GM19238 (cell line): Measurements from ENCODE around the gene SELENOW.
"Not testable (repeated sequence)": the region's sequence is repeated elsewhere in the genome, so short reads cannot be mapped to it uniquely, and the experiment has no call there.

Experiments
- DNase-seq: peaks from one replicate; pipeline ENCODE4 v3.0.0; 2011; ENCODE audit warnings: low spot score; ENCODE audit not compliant: insufficient read length

The SELENOW gene

DNA sequence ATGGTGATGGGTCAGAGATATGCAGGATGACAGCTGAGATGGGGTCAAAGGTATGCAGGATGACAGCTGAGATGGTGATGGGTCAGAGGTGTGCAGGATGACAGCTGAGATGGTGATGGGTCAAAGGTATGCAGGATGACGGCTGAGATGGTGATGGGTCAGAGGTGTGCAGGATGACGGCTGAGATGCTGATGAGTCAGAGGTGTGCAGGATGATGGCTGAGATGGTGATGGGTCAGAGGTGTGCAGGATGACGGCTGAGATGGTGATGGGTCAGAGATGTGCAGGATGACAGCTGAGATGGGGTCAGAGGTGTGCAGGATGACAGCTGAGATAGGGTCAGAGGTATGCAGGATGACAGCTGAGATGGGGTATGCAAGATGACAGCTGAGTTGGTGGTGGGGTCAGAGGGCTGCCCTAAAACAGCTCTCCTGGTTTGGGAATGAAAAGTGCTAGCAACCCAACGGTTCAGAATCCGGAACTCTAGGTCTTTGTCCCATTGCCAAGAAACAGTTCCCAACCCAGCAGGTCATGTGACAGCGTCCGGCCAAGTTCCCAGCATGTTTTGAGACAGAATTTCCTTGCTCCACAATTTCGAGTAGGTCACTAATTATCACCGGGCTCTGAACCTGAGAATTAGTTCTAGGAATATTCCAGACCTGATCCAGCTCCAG lies 3.2 kb downstream of the SELENOW start:
- DNase-seq, result no peak

DNA sequence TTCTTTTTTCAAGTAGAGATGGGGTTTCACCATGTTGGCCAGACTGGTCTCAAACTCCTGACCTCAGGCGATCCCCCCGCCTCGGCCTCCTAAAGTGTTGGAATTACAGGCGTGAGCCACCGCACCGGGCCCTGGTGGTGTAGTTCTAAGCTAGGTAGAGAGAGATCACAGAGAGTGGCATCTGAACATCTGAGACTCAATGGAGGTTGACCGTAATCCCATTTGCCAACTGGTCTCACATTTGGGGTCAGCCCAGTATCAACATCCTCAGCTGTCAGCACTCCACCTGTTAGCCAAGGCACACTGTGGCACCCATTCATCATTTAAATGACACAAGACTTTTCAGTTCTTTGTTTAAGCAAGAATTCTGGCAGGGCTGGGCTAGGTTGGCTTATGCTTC lies 8.1 kb downstream of the SELENOW start:
- no peak for DNase-seq

DNA sequence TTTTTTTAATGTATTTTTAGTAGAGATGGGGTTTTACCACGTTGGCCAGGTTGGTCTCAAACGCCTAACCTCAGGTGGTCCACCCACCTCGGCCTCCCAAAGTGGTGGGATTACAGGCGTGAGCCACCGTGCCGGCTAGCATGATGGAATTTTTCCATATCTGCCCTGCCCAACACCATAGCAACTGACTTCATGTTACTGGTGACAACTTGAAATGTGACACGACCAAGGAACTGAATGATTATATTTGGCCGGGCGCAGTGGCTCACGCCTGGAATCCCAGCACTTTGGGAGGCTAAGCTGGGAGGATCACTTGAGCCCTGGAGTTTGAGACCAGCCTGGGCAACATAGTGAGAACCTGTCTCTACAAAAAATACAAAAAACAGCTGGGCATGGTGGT lies 8.8 kb downstream of the SELENOW start:
- not testable (repeated sequence) for DNase-seq

DNA sequence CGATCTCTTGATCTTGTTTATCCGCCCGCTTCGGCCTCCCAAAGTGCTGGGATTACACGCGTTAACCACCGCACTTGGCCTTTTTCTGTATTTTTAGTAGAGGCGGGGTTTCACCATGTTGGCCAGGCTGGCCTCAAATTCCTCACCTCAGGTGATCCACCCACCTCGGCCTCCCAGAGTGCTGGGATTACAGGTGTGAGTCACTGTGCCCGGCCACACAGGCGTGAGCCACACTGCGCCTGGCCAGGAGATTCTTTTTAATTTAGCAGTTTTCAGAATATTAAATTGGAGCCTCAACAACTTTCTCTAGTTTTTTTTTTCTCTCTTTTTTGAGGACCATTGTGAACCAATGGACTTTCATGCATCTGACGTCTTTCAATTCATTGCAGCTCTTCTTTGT lies 11.3 kb downstream of the SELENOW start:
- DNase-seq, result not testable (repeated sequence)

DNA sequence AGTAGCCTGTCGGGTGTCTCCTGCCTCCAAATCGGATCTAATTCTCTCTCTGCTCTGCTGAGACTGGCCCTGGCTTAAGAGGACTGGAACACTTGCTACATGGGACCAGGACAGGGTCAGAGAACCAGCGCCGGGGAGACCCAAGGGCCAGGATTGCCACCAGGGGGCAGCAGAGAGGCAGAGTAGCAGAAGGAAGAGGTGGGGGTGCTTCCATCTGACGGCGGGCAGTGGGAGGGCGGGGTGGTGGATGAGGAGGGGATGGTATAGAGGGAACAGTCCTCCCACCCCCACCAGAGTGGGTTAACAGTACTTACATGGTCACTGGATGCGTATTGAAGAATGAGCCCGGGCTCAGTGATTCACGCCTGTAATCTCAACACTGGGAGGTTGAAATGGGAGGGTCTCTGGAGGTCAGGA lies 11.9 kb downstream of the SELENOW start:
- peak; percentile 66 for DNase-seq

DNA sequence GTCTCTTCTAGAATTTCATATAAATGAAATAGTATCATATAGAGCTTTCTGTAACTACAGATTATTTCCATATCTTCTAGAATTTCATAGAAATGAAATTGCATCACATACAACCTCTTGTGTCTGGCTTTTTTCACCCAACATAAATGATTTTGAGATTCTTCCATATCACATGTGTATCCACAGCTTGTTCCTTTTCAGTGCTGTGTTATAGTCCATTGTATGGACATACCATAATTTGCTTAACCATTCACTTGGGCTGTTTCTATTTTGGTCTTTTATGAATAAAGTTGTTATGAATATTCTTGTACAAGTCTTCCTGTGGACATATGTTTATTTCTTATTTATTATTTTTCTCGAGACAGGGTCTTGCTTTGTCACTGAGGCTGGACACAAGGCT lies 14.1 kb downstream of the SELENOW start:
- no peak for DNase-seq

DNA sequence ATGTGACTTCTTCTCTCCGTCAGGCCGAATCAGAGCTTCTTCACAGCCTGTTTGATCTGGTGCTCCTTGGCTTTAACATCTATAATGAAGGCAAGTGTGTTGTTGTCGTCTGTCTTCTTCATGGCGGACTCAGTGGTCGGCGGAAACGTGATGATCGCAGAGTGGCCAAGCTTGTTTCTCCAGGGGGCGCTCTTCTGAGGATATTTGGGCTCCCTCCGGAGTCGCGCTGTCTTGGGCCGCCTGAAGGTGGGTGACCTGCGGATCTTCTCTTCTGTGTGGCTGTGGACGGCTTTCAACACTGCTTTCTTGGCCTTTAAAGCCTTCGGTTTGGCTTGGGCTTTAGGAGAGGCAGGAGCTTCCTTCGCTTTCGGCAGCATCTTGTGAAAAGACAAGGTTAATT lies 16.0 kb downstream of the SELENOW start:
- DNase-seq, result no peak

DNA sequence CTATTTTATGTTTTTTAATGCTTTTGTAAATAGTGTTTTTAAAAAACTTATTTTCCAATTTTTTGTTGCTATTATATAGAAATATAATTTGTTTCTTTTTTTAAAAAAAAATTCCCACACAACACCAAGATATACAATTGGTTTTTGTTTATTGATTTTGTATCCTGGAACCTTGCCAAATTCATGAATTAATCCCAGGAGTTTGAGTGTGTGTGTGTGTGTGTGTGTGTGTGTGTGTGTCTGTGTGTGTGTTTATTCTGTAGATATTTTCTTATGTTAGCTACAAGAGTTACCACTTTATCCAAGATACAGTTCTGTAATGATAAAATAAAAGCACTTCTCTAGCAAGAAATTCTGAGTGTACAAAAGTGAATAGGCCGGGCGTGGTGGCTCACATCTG lies 18.3 kb downstream of the SELENOW start:
- no peak for DNase-seq

DNA sequence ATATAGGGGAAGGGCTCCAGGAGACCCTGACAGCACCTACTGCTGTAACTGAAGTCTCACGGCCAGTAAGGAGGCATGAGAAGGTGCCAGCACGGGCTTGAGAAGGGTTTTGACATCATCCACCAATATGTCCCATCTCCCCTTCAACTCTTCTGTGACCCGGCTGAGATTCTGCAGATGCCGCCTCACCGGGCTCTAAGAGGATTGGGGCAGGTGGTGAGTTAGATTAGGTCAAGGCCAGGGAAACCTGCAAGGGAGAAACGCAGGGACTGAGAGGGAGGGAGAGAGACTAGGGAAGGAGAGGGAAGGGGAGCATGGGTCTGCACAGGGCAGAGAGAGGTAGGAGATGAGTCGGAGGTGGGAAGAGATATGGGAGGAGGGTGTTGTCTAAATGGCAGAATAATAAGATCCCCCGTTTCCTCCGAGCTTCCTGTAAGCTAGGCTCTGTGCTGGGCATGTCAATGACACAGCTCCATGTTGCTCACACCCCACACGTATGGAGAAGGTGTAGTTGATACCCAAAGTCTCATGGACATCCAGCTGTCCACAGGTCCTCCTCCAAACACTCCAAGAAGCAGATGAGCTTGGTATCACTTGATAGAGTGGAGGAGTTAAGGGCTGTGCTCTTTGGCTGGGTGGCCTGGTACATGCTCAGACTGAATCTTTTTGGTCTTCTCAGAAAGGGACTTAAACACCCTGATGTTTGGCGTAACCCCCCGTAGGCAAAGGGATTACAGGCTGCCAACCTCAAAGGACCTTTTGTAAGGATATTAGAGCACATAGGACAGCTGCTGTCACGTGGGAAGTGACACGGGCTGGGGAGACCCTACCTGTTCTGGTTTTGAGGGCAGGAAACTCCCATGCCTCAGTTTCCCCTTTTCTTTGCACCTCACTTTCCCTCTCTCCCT lies 19.7 kb downstream of the SELENOW start:
- no peak for DNase-seq

DNA sequence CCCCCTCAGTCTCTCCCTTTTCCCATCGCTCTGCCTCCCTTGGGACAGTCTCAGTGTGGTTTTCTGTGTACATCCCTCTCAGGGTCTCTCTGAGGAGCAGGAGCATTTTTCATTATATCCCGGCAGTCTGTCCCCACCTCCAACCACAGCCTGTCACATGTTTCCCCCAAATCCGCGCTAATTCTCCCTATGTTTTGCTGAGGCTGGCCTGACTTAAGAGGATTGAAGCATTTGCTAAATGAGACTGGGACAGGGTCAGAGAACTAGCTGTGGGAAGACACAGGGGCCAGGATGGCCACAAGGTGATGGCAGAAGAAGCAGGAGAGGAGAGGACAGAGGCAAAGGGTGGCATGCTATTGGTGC lies 20.4 kb downstream of the SELENOW start:
- DNase-seq, result no peak

DNA sequence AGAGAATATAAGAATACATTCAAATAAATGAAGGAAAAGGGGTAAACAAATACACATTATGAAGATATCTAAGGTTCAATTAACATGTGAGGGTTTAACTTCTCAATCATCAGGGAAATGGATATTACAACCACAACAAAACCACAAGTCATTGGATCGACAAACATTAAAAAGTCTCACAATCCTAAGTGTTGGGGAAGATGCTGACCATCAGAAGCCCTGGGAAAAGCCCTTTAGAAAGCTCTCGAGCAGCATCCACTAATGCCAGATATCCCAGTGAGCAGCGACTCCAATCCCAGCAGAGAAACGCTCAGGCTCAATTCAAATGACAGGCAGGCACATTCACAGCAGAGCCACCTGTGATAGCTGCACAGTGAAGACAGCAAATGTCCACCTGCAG lies 22.8 kb downstream of the SELENOW start:
- no peak for DNase-seq

DNA sequence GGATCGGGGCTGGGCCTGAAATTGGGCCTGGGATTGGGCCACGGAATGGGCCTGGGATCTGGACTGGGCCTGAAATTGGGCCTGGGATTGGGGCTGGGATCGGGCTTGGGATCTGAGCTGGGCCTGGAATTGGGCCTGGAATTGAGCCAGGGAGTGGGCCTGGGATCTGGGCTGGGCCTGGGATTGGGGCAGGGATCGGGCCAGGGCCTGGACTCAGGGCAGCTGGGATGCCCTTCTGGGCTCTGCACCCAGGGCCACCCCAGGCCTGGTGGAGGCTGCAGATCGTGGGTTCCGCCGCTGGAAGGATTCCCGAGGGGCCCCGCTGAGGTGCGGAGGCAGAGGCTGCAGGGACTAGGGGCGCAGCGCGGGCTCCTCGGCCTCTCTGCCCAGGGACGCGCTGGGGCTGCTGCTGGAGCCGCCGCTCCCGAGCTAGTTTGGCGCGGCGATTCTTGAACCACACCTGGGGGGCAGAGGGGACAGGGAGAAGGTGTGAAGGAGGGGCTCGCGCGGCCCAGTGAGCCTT lies 24.1 kb downstream of the SELENOW start:
- DNase-seq, result no peak

DNA sequence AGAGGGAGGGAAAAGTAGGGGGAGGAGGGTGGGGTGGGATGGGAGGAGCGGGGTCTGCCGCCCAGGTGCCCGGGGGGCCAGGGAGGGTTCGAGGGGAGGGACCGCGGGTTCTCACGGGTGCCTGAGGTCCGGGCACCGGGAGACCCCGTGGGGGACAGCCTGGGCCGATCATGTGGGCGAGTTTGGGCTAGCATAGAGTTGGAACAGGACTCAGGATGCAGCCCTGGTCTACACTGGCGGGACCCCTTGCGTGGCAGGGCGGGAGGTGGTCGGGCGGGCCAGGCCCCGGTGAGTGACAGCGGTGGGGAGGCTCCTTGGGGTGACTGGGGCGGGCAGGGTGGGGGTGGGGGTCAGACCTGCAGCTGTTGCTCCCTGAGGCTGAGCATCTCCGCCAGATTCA lies 24.6 kb downstream of the SELENOW start:
- DNase-seq, result not testable (repeated sequence)

DNA sequence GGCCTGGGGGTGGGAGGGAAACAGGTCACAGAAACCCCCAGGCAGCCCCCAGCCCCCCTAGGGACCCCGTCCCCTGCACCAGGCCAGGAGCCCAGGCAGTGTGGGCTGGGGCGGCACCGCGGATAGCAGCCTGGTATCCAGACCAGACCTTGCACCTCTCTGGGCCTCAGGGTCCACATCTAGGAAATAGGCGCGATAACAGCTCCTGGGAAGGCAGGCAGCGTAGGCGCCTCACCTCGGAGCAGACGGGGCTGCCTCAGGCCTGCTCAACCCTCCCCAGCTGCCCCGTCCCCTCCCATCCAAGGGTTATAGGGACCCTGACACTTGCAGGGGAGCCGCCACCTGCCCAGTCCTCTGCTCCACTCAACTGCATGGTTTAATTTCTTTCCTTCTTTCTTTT lies 25.2 kb downstream of the SELENOW start:
- not testable (repeated sequence) for DNase-seq

DNA sequence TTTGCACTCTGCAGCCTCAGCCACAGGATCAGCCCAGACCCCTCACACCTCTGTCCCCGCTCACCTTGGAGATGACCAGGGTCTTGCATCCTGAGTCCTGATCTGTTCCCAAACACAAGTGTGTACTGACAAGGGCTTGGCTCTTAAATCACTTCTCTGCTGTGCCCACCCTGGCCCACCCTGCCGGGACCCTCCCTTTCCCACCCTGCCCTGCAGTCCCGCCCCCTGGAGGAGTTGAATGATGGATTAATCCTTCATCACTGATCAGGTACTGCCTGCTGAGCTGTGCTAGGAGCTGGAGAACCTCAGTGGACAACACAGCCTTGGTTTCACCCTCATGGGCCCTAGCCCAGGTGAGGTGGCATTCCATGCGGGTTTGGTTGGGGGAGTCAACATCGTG lies 25.9 kb downstream of the SELENOW start, which contains the start of gene TPRX1:
TPRX1 (minus strand) TSS at position 101 of the 400 bp plus-strand sequence; CDS start at position 89, 12 bp downstream.
- not testable (repeated sequence) for DNase-seq

DNA sequence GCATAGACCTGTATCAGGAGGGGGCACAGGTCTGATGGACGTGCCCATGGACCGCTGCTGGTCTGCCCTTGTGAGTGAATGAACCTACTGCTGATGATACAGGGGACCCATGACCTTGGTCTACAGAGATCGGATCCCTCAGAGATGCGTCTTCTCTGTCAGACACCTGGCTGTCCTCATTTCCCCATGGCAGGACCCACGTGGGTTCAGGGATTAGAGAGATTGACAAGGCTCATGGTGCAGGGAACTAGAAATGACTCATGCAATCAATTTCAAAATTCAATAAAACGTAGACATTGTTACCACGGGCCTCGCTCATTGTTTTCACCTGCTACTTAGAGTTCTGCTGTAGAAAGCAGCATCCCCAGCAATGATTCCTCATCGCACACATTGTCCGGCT lies 26.8 kb downstream of the SELENOW start:
- DNase-seq, result no peak

DNA sequence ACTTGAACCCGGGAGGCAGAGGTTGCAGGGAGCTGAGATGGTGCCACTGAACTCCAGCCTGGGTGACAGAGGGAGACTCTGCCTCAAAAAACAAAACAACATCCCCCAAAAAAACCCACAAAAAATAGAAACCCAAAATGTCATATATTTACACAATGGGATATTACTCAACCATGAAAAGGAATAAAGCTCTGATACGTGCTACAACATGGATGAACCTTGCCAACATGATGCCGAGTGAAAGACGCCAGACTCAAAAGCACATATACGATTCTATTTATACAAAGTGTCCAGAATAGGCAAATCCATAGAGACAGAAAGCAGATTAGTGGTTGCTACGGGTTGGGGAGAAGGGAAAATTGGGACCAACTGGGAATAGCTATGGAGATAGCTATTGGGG lies 27.9 kb downstream of the SELENOW start:
- no peak for DNase-seq

DNA sequence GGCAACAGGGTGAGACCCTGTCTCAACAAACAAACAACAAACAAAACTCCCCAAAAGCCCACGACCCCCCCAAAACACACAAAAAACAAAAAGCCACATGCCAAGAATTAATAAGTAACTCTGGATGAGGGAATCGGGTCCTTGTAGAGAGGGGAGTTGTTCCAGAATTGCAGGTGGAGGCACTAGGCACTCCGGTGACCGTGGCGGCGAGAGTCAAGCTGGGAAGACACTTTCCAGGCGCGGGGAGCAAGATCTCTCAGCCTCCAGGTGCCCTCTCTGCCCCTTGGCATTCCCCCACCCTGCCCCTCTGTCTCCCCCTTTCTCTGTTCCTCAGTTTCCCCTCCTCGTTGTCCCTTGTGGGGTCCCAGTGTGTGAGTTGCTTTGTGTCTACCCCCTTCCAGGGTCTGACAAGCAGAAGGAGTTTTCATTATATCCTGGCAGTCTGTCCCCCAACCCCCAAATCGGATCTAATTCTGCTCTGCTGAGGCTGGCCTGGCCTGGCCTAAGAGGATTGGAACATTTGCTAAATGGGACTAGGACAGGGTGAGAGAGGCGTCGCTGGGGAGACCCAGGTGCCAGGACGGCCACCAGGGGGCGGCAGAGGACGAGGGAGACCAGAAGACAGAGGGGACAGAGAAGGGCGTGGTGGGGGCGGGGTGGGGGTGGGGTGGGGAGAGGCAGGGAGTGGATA lies 34.9 kb downstream of the SELENOW start:
- peak; percentile 64 for DNase-seq

DNA sequence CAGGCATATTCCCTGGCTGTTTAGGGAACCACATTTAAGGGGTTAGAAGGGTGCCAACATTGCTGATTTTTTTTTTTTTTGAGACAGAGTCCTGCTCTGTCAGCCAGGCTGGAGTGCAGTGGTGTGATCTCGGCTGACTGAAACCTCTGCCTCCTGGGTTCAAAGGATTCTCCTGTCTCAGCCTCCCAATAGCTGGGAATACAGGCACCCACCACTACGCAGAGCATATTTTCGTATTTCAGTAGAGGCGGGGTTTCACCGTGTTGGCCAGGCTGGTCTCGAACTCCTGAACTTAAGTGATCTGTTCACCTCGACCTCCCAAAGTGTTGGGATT lies 35.5 kb downstream of the SELENOW start:
- DNase-seq, result no peak

DNA sequence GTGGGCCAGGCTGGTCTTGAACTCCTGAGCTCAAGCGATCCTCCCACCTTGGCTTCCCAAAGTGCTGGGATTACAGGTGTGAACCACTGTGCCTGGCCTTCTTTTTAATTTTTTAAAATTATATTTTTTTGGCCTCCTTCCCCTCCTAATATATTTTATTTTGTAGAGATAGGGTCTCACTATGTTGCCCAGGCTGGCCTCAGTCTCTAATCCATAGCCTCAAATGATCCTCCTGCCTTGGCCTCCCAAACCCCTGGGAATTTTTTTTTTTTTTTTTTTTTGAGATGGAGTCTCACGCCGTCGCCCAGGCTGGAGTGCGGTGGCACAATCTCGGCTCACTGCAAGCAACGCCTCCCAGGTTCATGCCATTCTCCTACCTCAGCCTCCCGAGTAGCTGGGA lies 37.8 kb downstream of the SELENOW start:
- DNase-seq, result not testable (repeated sequence)

DNA sequence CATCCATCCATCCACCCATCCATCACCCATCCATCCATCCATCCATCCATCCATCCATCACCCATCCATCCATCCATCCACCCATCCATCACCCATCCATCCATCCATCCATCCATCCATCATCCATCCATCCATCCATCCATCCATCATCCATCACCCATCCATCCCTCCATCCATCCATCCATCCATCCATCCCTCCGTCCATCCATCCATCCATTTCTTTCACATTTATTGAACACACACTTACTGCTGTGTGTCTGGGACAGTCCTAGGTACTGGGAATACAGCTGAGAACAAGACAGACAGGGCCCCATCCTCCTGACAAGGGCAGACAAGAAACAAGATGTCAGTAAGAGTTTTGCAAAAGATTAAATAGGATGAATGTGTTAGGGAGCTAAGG lies 39.7 kb downstream of the SELENOW start:
- DNase-seq, result not testable (repeated sequence)

DNA sequence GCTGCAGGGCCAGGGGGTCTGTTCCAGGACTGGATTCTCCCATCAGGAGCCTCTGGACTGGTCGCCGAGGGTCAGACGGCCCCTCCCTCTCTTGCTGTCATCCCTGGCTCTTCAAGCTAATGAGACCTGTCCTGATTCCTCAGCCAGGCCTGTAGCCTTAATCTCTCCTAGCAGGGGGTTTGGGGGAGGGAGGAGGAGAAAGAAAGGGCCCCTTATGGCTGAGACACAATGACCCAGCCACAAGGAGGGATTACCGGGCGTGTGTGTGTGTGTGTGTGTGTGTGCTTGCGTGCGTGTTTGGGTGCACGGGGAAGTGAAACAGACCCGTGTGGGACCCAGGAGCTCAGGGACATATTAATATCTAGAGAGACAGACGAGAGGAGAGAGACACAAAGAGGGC lies 41.4 kb downstream of the SELENOW start:
- DNase-seq, result no peak
